Stimulated activated CD8-positive, alpha-beta memory T cell treated with anti-CD3 and anti-CD28 coated beads, Interleukin-15, amount 100 ng/mL, for 48 hours (primary cell): ENCODE data around the gene OMA1.
"Not testable (repeated sequence)": the region's sequence is repeated elsewhere in the genome, so short reads cannot be mapped to it uniquely, and the experiment has no call there.

ENCODE experiments used
- DNase-seq, 2 donors: peaks; one replicate each; pipeline ENCODE4 v3.0.0-alpha.2; 2020; ENCODE audit warnings: low read depth in 2 of 2

Gene OMA1

DNA sequence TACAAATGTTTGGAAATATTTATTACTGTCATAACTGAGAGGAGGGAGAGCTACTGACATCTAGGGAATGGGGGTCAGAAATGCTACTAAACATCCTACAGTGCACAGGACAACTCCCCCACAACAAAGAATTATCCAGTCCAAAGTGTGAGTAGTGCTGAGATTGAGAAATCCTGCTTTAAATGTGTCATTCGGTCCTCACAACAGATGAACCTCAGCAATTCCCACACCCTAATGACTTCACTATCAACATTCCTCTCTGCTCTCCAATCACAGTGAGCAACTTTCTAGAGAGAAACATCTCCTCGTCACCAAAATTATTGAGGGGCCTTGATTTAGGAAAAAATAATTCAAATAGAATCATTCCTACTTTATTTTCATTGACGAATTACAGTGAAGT is 18.0 kb downstream of the OMA1 start:
- no peak for DNase-seq

DNA sequence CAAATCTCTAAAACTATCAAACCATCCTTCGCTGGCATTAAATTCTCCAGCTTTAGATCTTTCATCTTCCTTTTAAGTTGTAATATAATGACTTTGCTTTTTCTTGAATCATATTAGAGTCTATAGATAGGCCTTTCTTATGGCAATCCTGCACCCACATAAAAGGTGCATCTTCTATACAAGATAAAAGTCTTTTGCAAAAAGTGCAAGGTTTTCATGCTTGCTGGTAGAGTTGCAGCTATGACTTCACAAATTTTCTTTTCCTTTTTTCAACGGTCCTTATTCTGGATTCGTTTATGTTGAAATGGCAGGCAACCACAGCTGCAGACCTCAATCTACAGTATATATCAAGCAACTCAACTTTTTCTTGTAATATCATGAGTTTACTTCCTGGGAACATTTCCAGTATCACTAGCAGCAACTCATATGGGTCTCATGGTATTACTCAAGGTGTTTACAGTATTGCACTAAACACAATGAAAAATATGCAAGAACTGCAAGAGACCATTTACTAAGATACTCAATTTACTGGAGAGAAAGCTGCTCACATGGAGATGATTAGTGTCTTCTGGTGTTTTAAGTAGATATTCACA is 22.1 kb downstream of the OMA1 start:
- no peak for DNase-seq

DNA sequence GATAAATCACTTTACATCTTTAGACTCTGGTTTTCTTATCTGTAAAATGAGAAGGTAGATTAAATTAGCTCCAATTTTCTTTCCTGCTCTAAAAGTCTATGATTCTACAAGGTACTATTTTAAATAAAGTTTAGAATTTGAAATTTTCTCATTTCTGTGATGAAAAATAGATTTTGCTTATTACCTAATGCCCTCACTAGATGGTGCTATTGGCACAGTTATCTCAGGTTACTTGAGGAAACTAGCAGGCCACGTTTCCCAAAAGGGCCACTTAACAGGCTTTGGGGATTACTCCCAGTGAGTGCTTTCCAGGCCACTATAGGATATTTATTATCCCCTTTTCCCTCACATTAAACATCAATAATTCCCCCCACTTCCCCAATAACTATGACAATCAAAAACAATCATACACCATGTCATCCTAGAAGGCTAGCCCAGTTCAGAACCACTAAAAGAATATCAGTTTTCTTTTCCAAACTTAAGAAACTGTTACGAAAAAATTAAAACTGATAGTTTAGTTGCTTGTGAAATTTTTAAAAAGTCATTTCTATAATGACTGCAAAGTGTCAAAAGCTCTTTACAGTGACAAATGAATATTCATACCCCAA is 30.6 kb downstream of the OMA1 start:
- DNase-seq: no peak

DNA sequence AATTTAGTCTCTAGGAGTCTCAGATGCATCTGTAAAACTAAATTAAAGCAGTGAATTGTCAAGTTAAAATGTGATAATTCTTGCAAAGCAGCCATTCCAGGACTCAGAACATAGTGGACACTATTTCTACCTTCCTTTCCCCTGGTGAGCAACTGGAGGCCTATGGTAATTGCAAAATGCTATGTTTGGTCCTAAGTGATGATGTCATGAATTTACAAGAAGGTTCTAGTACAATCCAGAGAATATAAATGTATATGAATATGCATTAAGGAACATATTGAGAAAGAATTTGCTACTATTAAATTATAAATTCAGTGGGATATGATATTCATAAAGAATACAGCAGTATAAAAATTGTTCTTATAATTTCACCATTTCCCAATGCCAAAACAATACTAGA is 32.6 kb downstream of the OMA1 start:
- DNase-seq: no peak

DNA sequence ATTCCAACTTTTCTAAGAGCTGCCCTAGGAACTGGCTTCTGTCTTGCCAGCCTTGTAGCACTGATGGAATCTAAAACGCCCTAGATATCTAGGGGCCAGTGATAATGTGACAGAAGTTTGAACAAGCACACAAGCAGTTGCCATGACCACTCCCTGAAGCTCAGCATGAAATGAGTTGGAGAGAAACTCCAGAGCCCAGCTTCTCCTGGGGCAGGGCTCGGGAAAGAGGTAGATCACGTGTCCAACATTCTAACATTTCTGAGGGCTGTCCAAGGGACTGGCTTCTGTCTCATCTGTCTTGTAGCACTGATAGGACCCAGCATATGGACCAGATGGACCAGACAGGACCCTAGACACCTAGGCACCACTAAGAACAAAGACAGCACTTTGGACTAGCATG is 37.9 kb downstream of the OMA1 start:
- no peak for DNase-seq

DNA sequence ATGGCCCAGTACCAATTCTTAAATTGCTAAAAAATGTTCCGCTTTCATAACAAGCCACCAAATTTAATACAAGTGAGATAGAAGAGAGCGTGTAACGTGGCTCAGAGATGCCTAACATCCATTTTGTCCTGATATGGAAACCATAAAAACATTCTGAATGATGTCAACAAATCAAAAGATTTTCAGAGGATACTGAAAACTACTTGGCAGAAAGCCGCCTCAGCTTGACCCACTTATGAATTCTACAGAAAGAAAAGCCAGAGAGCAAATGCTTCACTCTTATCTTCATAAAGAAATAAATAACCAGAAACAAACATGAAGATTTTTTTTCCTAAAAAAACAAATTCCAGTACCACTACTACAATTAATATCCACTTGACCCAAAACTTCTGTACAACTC is 41.2 kb downstream of the OMA1 start:
- no peak for DNase-seq

DNA sequence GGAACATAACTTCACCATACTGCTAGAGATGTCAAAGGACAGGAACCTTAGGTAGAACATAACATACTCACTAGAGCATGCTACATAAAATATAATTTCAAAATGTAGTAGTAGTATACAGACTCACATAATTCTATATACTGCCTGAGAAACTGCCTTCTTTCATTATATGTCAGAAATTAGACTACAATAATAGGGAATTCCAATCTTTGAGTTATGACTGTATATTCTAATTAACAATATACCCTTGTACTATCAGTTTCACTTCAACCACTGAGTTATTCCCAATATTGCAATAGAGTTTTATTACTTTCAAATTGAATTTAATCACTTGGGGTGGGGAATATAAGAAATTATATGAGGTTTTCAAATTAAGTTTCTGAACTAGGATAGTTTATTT is 44.0 kb downstream of the OMA1 start:
- no peak for DNase-seq

DNA sequence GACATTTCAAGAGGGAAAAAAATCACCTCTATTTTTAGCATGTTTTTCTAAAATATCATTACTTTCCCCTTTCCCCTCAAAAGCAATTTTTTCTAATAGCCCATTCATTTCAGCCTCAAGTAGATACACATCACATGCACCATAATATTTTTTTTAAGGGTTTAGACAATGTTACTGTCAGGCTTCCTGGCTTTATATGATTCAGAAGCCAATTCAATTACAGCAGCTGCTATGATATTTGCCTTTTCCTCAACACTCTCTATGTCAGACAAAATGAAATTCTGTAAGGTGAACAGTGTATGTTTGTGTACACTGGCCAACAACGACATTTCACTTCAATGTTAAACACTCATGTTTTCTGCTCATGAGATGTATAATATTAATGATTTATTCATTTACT is 46.5 kb downstream of the OMA1 start:
- no peak for DNase-seq

DNA sequence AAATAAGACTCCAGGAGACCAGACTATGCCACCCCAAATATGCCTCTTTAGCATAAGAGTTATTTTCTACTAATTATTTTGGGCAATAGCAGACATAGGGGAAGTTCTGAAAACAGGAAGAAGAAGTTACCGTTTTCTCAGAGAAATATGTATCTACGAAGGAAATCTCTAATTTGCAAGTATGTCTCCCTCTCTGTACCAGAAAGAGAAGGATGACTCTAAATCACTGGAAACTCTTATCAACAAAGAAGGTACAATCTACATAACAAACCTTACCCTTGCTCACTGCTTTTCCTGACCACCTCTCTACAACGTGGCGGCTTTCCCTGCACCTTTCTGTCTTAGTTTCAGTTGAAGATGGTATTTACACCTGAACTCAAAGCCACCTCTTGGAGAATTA is 49.0 kb downstream of the OMA1 start:
- DNase-seq: no peak

DNA sequence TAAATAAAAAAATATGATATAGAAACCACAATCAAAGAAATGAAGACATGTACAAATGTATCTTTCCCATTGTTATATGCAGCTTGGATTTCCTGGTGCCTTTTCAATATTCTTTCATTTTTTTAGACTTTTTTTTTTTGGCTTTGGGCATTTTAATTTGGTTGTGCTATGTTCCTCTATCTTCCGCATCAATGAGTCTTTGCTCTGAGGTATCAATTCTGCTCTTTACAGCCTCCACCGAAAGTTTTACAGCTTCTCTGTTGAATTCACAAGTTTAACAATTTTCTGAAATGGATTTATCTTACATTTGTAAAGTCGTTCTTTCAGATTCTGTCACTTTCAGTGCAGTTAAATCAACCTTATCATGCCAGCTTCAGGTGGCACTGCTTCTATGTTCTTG is 50.5 kb downstream of the OMA1 start:
- no peak for DNase-seq

DNA sequence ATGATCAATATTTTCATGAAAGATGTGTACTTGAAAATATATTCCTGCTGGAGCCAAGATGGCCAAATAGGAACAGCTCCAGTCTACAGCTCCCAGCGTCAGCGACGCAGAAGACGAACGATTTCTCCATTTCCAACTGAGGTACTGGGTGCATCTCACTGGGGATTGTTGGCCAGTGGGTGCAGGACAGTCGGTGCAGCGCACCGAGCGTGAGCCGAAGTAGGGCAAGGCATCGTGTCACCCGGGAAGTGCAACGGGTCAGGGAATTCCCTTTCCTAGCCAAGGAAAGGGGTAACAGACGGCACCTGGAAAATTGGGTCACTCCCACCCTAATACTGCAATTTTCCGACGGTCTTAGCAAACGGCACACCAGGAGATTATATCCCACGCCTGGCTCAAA is 57.6 kb downstream of the OMA1 start:
- not testable (repeated sequence) for DNase-seq

DNA sequence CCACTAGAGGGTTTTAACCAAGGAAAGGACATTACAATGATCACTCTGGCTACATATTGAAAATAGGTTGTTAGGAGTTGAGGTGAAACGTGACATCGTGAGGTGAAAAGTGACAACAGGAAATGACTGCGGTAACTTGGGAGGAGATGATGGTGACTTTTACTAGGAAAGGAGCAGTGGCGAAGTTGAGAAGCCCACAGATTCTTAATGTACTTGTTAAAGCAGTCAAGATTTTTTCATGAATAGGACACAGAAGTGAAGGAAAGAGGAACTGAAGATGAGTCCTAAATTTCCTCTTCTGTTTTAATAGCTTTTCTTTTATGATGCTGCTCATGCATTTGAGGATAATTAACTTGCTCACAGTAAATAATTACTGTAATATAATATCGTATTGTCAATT is 59.5 kb downstream of the OMA1 start:
- DNase-seq: no peak

DNA sequence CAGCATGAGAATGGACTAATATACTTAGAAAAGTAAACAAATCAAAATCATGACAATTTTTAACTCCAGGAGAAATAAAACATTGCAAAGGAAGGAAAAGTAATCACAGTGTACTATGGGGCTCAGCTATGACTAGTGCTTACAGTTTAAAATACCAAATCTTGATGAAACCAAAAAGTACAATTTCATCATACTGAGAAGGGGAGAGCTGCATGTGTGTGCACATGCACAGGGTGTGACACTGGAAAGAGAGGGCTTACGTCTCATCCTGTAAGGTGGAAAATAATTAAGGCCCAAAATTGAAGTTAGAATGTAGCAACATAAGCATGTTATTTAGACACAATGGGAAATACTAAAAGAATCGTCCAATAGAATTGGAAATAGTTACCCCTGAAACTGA is 64.6 kb downstream of the OMA1 start:
- DNase-seq: no peak

DNA sequence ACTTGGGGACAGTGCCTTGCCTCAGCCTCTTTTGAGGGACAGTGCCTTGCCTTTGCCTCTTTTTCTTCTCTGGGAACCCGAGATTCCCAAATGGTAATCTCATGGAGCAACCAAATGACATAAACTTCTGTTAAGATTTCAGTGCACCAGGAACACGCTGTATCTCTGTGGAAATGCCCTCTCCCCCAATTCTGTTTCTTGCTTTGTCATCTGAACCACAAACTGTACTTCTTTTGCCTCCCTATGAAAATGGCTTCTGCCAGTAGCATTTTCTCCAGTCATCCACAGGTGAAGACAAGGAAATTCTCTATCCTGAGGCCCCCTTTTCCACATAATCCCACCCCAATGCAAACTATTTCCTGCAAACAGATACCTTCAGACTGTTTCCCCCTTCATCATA is 66.3 kb downstream of the OMA1 start:
- no peak for DNase-seq

DNA sequence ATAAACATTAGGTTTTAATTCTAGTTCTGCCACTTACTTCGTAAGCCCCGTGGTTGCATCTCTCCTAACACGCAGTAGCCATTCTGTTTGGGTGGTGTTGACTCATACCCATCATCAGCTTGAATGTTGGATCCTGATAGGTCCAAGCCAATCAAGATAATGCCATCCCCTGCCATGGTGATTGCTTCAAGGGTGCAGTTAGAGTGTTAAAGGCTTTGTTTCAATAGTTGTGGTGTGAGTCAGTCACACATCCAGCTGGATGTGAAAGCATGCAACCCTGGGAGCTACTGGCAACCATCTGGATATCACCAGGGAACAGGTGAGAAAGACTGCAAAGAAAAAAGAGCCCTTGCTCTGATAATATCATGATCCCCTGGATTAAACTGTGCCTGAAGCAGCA is 69.1 kb downstream of the OMA1 start:
- no peak for DNase-seq

DNA sequence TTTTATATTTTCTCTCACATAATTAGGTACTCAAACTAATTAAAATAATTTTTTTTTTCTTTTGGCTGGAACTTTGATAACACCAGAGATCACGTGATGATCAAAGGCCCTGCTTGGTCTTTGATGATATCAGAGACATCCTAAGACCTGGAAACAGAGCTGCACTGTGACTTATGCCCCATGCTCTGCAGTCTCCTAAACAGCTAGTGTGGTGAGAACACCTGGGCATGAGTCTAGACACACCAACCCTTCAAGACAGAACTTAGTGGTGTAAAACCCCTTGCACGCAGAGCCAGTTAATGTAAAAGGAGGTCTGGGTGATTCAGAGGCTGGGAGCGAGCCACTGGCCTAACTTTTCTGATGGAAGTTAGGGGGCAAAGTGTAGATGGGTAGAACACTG is 70.3 kb downstream of the OMA1 start:
- no peak for DNase-seq

DNA sequence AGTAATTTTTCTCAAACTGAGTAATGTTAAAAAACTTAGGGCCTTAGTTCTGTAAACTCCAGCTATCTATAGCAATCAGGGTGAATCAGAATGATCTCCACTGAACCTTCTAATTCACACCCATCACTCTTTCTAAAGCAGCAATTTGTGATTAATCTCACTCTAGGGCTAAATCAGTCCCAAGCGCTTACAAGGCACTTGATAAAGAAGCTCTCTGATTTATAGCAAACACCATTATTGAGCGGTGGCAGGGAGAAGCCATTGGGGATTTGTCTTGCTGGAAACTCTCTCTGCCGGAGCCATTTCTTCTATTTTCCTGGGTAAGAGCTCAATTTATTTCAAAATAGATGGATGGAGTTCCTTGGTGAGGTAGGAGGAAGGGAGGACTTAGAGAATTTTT is 77.0 kb downstream of the OMA1 start:
- no peak for DNase-seq

DNA sequence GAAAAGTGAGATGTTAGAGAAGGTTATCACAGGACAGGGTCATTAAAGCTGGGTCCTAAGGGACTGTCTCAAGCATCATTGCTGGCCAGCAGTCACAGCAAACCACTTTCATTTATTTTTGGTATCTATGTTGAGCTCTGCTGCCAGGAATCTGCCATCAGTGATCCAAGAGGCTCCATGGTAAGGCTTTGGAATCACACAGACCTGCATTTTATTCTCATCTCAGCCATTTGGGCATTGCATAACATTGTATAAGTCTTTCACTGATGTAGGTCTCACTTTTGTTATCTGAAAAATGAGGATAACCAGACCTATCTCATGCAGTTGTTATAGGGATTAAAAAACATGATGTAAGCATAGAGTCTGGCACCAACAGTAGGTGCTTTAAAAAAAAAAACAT is 77.5 kb downstream of the OMA1 start:
- DNase-seq: no peak

DNA sequence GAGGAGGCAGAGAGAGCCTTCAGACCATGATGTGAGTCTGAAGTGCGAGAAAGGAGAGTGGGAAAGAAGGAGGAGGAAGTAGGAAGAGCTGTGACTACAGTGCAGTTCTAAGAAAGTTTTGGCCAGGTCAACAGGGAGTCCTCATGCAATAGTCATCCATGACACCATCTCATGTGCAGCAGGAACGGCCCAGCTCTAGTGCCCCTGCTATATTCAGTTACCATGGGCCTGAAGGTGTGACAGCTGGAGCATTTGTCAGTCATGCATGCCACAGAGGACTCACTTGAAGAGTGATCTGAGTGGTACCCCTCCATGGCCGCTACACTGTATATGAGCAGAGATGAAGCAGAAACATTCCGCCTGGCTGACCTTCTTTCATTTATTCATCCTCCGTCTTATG is 77.9 kb downstream of the OMA1 start:
- no peak for DNase-seq

DNA sequence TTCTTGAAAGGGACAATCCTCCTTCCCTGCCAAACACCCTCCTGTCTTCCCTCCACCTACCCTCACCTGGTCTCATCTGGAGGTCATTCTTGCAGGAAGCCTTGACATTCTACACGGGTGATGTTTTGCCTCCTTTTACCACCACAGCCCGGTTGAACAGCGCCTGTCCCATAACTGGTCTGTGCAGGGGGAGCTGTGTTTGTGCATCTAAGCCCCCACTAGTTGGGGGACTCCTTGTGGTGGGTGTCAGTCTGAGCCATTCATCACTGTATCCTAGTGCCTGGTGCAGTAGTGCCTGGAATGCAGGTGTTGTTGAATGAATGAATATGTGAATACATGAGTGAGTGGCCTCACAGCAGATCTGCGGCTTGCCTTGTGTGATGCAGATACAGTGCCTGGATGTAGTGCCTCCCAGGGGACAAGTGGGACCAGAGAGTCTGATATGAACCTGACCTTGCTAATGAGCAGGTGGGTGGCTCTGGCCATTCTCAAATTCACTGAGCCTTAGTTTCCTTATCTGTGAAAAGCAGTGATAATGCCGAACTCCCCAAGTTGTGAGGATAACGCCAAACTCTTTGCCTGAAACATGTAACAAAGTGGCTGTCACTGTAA is 79.8 kb downstream of the OMA1 start:
- DNase-seq: no peak

DNA sequence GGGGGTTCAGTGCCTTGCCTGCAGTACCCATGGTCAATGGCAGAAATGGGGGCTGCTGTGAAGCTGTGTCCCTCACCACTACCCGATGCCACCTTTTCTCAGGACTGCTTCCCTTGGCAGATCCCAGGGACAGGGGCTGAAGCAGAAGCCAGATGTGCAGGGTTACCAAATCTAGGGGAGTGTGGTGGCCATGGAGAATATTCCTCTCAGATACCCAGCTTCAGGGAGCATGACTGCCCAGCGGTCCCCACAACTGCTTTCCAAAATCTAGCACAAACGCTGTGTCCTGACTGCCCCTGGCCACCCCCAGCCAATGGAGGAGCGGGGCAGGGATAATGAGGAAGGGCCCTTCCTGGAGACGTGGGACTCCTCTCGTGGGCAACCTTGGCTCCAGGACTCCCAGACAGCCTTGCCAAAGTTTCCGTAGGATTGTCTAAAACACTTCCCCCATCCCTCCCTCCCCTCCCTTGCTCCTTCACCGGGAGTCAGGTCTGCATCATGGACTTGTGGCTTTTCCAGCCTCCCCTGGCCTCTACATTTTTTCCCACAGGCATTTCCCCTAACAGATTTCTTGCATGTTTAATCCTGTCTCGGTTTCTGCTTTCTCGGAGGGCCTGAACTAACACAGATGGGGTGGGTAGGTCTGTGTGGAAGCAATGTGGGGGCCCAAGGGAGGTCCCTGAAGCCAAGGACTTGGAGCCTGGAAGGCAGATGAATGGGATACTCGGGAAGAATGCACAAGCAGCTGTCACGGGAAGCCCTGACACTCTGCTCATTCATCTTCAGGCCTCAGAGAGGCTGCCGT is 80.5 kb downstream of the OMA1 start:
- DNase-seq: no peak

DNA sequence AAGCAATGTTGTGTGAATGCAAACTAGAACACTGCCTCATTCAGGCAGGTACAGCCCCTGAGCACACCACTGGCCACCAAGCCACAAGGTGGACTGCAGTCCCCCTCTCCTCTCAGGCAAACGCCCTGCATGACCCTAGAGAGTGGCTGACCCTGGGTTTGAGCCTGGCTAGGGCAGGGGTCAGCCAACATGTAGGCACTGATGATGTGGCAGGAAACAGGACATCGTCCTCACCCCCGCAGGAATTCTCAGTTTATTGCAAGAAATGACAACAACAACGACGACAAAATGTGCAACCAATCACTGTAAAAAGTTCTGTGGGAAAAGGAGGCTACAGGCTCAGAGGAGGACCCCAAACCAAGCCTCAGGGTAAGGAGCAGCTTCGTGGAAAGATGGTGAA is 81.3 kb downstream of the OMA1 start:
- no peak for DNase-seq

DNA sequence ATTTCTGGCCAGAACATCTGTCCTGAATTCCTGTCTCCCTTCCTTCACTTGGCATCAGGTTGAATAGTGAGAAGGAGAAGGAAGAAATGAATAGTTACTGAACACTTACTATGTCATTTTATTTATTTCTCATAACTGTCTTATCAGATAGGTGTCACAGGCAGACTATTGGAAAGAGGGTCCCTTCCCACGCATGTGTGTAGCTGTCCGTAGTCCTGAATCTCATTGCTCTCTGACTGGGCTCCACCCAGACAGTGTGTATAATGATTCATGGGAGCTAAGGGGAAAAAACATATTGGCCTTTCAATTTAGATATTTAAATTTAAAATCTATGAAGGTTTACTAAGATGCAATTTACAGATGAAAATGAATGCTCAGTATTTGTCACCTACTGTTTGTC is 86.1 kb downstream of the OMA1 start:
- DNase-seq: no peak
